CD14-positive monocyte (primary cell): ENCODE results near the gene CYP27A1. TPM values are rescaled to one million over a fixed set of nuclear protein-coding genes. Genes with fewer than 3 reads are reported as not detected.

Experiments used
- DNase-seq, 3 donors: peaks; one replicate each; pipeline ENCODE4 v3.0.0-alpha.2; 2011 to 2022
- H2AFZ ChIP-seq: 2 replicates; pipeline ENCODE4 v1.6.0; 2012; ENCODE audit warnings: mild to moderate bottlenecking, low read depth, low read length, inconsistent platforms; ENCODE audit not compliant: insufficient read depth, poor library complexity, severe bottlenecking
- H3K27ac ChIP-seq, 2 donors: 1 replicate in 1 of 2; 2 replicates in 1 of 2; pipeline ENCODE4 v1.5.1; 2012 to 2013; ENCODE audit warnings: low read length in 2 of 2, control low read depth in 1 of 2, inconsistent platforms in 1 of 2, low read depth in 1 of 2, mild to moderate bottlenecking in 1 of 2
- H3K27me3 ChIP-seq, 2 donors: one replicate each; pipeline versions ENCODE4 v1.6.0 to v1.6.1; 2011 to 2013; ENCODE audit warnings: low read length in 2 of 2; ENCODE audit not compliant: control insufficient read depth in 2 of 2, insufficient read depth in 2 of 2
- H3K36me3 ChIP-seq, 2 donors: replicated peaks in 1 of 2; 1 replicate in 1 of 2; 2 replicates in 1 of 2; pipeline versions ENCODE4 v1.5.1 to v1.6.1; 2012 to 2013; ENCODE audit warnings: low read length in 2 of 2, control low read depth in 1 of 2, inconsistent platforms in 1 of 2, mild to moderate bottlenecking in 1 of 2; ENCODE audit not compliant: insufficient read depth in 2 of 2, control insufficient read depth in 1 of 2
- H3K4me1 ChIP-seq, 2 donors: 1 replicate in 1 of 2; 2 replicates in 1 of 2; pipeline versions ENCODE4 v1.5.1 to v1.6.1; 2012 to 2013; ENCODE audit warnings: low read length in 2 of 2, control low read depth in 1 of 2, inconsistent platforms in 1 of 2, mild to moderate bottlenecking in 1 of 2, moderate library complexity in 1 of 2; ENCODE audit not compliant: insufficient read depth in 2 of 2, control insufficient read depth in 1 of 2
- H3K4me2 ChIP-seq: replicated peaks from 2 replicates; pipeline ENCODE3; 2012; ENCODE audit warnings: low read length, moderate library complexity, mild to moderate bottlenecking; ENCODE audit not compliant: poor library complexity, severe bottlenecking; ENCODE audit errors: extremely low read depth
- H3K4me3 ChIP-seq, 3 experiments: fragments of 200-600 bp in 1 of 3; sonication (generic) in 1 of 3; replicated peaks in 1 of 3; 1 replicate in 2 of 3; 2 replicates in 1 of 3; pipeline ENCODE4 v1.5.1; 2011 to 2013; ENCODE audit warnings: low read length in 3 of 3, mild to moderate bottlenecking in 3 of 3, control low read depth in 2 of 3, low read depth in 2 of 3, inconsistent platforms in 1 of 3, moderate library complexity in 1 of 3
- H3K79me2 ChIP-seq: 2 replicates; pipeline ENCODE4 v1.6.0; 2012; ENCODE audit warnings: mild to moderate bottlenecking, control low read depth, inconsistent platforms, low read length, moderate library complexity; ENCODE audit not compliant: insufficient read depth
- H3K9ac ChIP-seq: 2 replicates; pipeline ENCODE4 v1.6.0; 2017; ENCODE audit warnings: low read length, mild to moderate bottlenecking; ENCODE audit not compliant: insufficient read depth, poor library complexity, severe bottlenecking
- H3K9me3 ChIP-seq, 2 donors: replicated peaks in 1 of 2; 1 replicate in 1 of 2; 2 replicates in 1 of 2; pipeline versions ENCODE4 v1.5.1 to v1.6.1; 2012 to 2013; ENCODE audit warnings: low read length in 2 of 2, control low read depth in 1 of 2; ENCODE audit not compliant: control insufficient read depth in 1 of 2, insufficient read depth in 1 of 2
- H4K20me1 ChIP-seq: 2 replicates; pipeline ENCODE4 v1.6.0; 2012; ENCODE audit warnings: mild to moderate bottlenecking, low read length, control low read depth, moderate library complexity; ENCODE audit not compliant: insufficient read depth
- H3K27ac Mint-ChIP-seq, 7 donors: one replicate each; pipeline ENCODE4 v1.8.0; 2020; ENCODE audit warnings: mild to moderate bottlenecking in 7 of 7, mixed read lengths in 7 of 7, moderate library complexity in 6 of 7, inconsistent platforms in 2 of 7
- H3K27me3 Mint-ChIP-seq, 3 donors: one replicate each; pipeline ENCODE4 v1.8.0; 2021 to 2022; ENCODE audit warnings: low read depth in 3 of 3, mild to moderate bottlenecking in 3 of 3, mixed read lengths in 3 of 3, moderate library complexity in 3 of 3, inconsistent platforms in 1 of 3
- H3K36me3 Mint-ChIP-seq, 2 donors: one replicate each; pipeline ENCODE4 v1.8.0; 2020; ENCODE audit warnings: mixed read lengths in 2 of 2, inconsistent platforms in 1 of 2, mild to moderate bottlenecking in 1 of 2
- H3K4me1 Mint-ChIP-seq: one replicate; pipeline ENCODE4 v1.8.0; 2020; ENCODE audit warnings: mild to moderate bottlenecking, mixed read lengths
- H3K4me3 Mint-ChIP-seq, 2 donors: one replicate each; pipeline ENCODE4 v1.8.0; 2020; ENCODE audit warnings: mild to moderate bottlenecking in 2 of 2, mixed read lengths in 2 of 2, moderate library complexity in 1 of 2
- H3K9me3 Mint-ChIP-seq, 7 donors: one replicate each; pipeline ENCODE4 v1.8.0; 2020 to 2022; ENCODE audit warnings: mixed read lengths in 7 of 7, mild to moderate bottlenecking in 6 of 7, moderate library complexity in 6 of 7, inconsistent platforms in 2 of 7
- WGBS: methylation state at CpG from one replicate; pipeline ENCODE4 v1.1.5; 2013; ENCODE audit warnings: missing lambda C conversion rate; ENCODE audit not compliant: insufficient coverage; 5-methylcytosine and 5-hydroxymethylcytosine counted together
- intact Hi-C, 2 donors: fragments of 100-400 bp; cut with micrococcal nuclease; formaldehyde crosslinking; loops; one replicate each; pipeline versions ENCODE4 v1.15.0 to v1.15.1; 2023
- polyA plus RNA-seq, 3 donors: library from polyadenylated mRNA; depleted of rRNA in 1 of 3; unstranded in 2 of 3; stranded (reverse) in 1 of 3; fragments of 300-500 nt in 2 of 3; fragments of >200 nt in 1 of 3; fragmentation: Illumina TruSeq in 2 of 3; gene quantifications; 1 replicate in 2 of 3; 2 replicates in 1 of 3; pipeline ENCODE4 v1.2.3, GENCODE V29; 2012 to 2021
- TF ChIP-seq, protein P1 (sequence below): fragments of 200-600 bp; IDR thresholded peaks from one replicate; pipeline ENCODE4 v1.8.0; 2022; ENCODE audit warnings: antibody characterized with exemption, mild to moderate bottlenecking

The CYP27A1 gene
- polyA plus RNA-seq, 3 donors = 151 to 218 (median 214) TPM

DNA sequence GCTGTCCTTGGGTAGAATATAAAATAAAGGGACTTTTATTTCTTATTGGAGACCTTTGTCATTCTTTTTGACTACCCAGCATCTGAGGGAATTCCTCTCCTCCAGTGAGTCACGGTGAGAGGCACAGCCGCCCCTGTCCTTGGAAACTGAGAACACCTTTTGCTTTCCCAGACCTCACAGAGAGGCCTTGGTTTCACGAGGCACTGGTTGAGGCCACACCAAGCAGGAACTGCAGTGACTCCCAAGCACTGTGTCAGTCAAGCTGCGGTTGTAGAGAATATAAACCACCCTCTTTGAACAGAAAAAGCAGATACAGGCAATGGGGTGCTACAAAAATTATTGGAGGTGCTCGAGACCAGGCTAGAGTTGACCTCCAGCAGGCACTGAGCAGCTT is 33.3 kb downstream of the CYP27A1 start:
- WGBS = 82% methylated on average over 5 of the region's 5 CpGs
- no peak overlapping the region for H2AFZ ChIP-seq
- no peak overlapping the region for H3K27ac ChIP-seq
- intact Hi-C loops = no loop called here
- H3K4me3 ChIP-seq = no peak overlapping the region
- no peaks in the 10 kb centered on the region for H3K9me3 ChIP-seq
- peaks cover 25 to 35% of the 10 kb centered on the region in 2 donors for H3K4me1 ChIP-seq
- H3K4me1 Mint-ChIP-seq = peaks cover 46% of the 10 kb centered on the region
- peaks cover 17 to 73% of the 10 kb centered on the region in 2 donors for H3K36me3 ChIP-seq
- H3K36me3 Mint-ChIP-seq = peaks cover 78 to 81% of the 10 kb centered on the region in 2 donors
- no peaks in the 10 kb centered on the region for H3K79me2 ChIP-seq
- H4K20me1 ChIP-seq = peaks cover 21% of the 10 kb centered on the region
- H3K4me2 ChIP-seq = no peak overlapping the region
- peak overlapping the region in 1 of 2 donors; percentile 30 for H3K4me3 Mint-ChIP-seq
- H3K9me3 Mint-ChIP-seq = peaks cover 0 to 8% (median 2%) of the 10 kb centered on the region in 7 donors
- TF ChIP-seq, protein P1, sequence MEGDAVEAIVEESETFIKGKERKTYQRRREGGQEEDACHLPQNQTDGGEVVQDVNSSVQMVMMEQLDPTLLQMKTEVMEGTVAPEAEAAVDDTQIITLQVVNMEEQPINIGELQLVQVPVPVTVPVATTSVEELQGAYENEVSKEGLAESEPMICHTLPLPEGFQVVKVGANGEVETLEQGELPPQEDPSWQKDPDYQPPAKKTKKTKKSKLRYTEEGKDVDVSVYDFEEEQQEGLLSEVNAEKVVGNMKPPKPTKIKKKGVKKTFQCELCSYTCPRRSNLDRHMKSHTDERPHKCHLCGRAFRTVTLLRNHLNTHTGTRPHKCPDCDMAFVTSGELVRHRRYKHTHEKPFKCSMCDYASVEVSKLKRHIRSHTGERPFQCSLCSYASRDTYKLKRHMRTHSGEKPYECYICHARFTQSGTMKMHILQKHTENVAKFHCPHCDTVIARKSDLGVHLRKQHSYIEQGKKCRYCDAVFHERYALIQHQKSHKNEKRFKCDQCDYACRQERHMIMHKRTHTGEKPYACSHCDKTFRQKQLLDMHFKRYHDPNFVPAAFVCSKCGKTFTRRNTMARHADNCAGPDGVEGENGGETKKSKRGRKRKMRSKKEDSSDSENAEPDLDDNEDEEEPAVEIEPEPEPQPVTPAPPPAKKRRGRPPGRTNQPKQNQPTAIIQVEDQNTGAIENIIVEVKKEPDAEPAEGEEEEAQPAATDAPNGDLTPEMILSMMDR = no peak
- peaks cover 15 to 30% (median 15%) of the 10 kb centered on the region in 3 donors for H3K27me3 Mint-ChIP-seq
- H3K9ac ChIP-seq = no peak overlapping the region
- DNase-seq = no peak
- peaks cover 0 to 3% of the 10 kb centered on the region in 2 donors for H3K27me3 ChIP-seq
- H3K27ac Mint-ChIP-seq = peak overlapping the region in 2 of 7 donors; percentile 22 to 70

DNA sequence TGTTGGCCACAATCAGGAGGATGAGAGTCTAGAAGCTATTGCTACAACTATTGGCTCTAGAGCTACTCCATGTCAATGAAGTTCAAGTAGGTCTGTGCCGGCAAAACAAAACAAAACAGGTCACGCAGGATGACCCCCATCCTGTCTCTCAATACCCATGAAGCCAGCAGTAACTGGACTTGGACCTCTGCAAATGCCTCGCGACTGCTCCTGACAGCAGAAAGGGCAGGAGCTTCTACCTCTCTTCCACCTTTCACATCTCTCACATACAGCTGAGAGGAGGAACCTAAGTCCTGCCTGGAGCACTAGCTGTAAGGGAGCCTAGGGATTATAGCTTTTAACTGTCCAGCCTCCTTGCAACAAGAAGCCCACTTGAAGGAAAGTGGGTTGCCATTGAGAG is 33.7 kb downstream of the CYP27A1 start:
- H3K9me3 ChIP-seq = no peaks in the 10 kb centered on the region
- Mint-ChIP-seq H3K4me3 (no peak overlapping the region), H3K9me3 (peaks cover 0 to 8% (median 2%) of the 10 kb centered on the region in 7 donors), H3K27ac (peak overlapping the region in 2 of 7 donors; percentile 22 to 70), H3K27me3 (peaks cover 15 to 30% (median 15%) of the 10 kb centered on the region in 3 donors), H3K4me1 (peaks cover 50% of the 10 kb centered on the region), H3K36me3 (peaks cover 81 to 84% of the 10 kb centered on the region in 2 donors)
- peaks cover 17 to 73% of the 10 kb centered on the region in 2 donors for H3K36me3 ChIP-seq
- no peak overlapping the region for H3K4me3 ChIP-seq
- H3K27ac ChIP-seq = no peak overlapping the region
- no peak for DNase-seq
- WGBS = 96% methylated on average over 3 of the region's 4 CpGs
- H3K4me1 ChIP-seq = peaks cover 29 to 39% of the 10 kb centered on the region in 2 donors
- H3K27me3 ChIP-seq = peaks cover 0 to 3% of the 10 kb centered on the region in 2 donors
- peaks cover 21% of the 10 kb centered on the region for H4K20me1 ChIP-seq
- no peak overlapping the region for H3K4me2 ChIP-seq
- no peaks in the 10 kb centered on the region for H3K79me2 ChIP-seq
- intact Hi-C loops = no loop called here
- no peak overlapping the region for H3K9ac ChIP-seq
- no peak overlapping the region for H2AFZ ChIP-seq
- TF ChIP-seq, protein P1 = no peak
